H1 (cell line): ENCODE data around the gene SRGAP3. TPM values are rescaled to one million over a fixed set of nuclear protein-coding genes. Genes with fewer than 3 reads are reported as not detected.
A peak's percentile ranks its signal among the peaks of the same experiment; 100 is the strongest.

Experiments used
- CTCF ChIA-PET: fragments of 300-600 bp; sonication (Branson Sonifier 250); formaldehyde crosslinking; loops from one replicate; lab custom pipeline; 2021; ENCODE audit not compliant: partially characterized antibody; lab: Charles Lee
- POLR2A ChIA-PET: fragments of 300-600 bp; sonication (Branson Sonifier 250); formaldehyde crosslinking; loops from one replicate; lab custom pipeline; 2021; ENCODE audit warnings: inconsistent platforms; ENCODE audit not compliant: partially characterized antibody; lab: Charles Lee
- DNase-seq, 2 experiments: peaks; one replicate each; pipeline versions ENCODE4 v3.0.0 to v3.0.0-alpha.2; 2010 to 2022; ENCODE audit warnings: low spot score in 2 of 2, low read depth in 1 of 2, mixed read lengths in 1 of 2
- FAIRE-seq: peaks from 2 replicates; lab custom pipeline; 2011; peaks lifted over from hg19 to GRCh38; lab: Jason Lieb, UNC
- H2AFZ ChIP-seq: 2 replicates; pipeline ENCODE4 v1.8.1; 2012; ENCODE audit warnings: low read length, inconsistent platforms
- H2AK5ac ChIP-seq: 2 replicates; pipeline ENCODE4 v1.6.1; 2013; ENCODE audit warnings: low read depth, low read length
- H2BK120ac ChIP-seq: replicated peaks from 2 replicates; pipeline ENCODE3; 2013; ENCODE audit warnings: low read depth, low read length, inconsistent platforms
- H2BK12ac ChIP-seq: 2 replicates; pipeline ENCODE4 v1.6.1; 2013; ENCODE audit warnings: low read depth, low read length
- H2BK15ac ChIP-seq: 2 replicates; pipeline ENCODE4 v1.6.1; 2013; ENCODE audit warnings: low read length
- H2BK20ac ChIP-seq: 2 replicates; pipeline ENCODE4 v1.6.1; 2013; ENCODE audit warnings: low read length
- H2BK5ac ChIP-seq: 2 replicates; pipeline ENCODE4 v1.6.1; 2013; ENCODE audit warnings: low read depth, low read length
- H3K14ac ChIP-seq: 2 replicates; pipeline ENCODE4 v1.6.1; 2013; ENCODE audit warnings: inconsistent platforms; ENCODE audit not compliant: insufficient read length
- H3K18ac ChIP-seq: 2 replicates; pipeline ENCODE4 v1.6.1; 2013; ENCODE audit warnings: low read length; ENCODE audit errors: extremely low read depth
- H3K23ac ChIP-seq: 2 replicates; pipeline ENCODE4 v1.6.1; 2013; ENCODE audit warnings: inconsistent platforms; ENCODE audit not compliant: insufficient read length
- H3K23me2 ChIP-seq: 2 replicates; pipeline ENCODE4 v1.6.1; 2013; ENCODE audit warnings: low read depth, low read length
- H3K27ac ChIP-seq: 2 replicates; pipeline ENCODE4 v1.6.1; 2011; ENCODE audit warnings: low read depth, low read length, inconsistent platforms
- H3K27me3 ChIP-seq, 4 experiments: replicated peaks in 1 of 4; 1 replicate in 1 of 4; 2 replicates in 3 of 4; pipeline versions ENCODE4 v1.6.1 to v1.8.1; 2011 to 2013; ENCODE audit warnings: low read length in 3 of 4, mild to moderate bottlenecking in 3 of 4, inconsistent platforms in 2 of 4, mixed read lengths in 2 of 4, moderate library complexity in 1 of 4; ENCODE audit not compliant: control insufficient read depth in 3 of 4, insufficient read depth in 3 of 4; ENCODE audit errors: extremely low read depth in 1 of 4
- H3K36me3 ChIP-seq, 4 experiments: 2 replicates each; pipeline versions ENCODE4 v1.6.1 to v1.8.1; 2011 to 2013; ENCODE audit warnings: mild to moderate bottlenecking in 4 of 4, low read length in 3 of 4, moderate library complexity in 2 of 4, control low read depth in 1 of 4, inconsistent platforms in 1 of 4; ENCODE audit not compliant: insufficient read depth in 4 of 4, control insufficient read depth in 2 of 4
- H3K4ac ChIP-seq: replicated peaks from 2 replicates; pipeline ENCODE3; 2013; ENCODE audit warnings: low read length, low read depth, mixed read lengths, inconsistent platforms; ENCODE audit not compliant: insufficient read length
- H3K4me1 ChIP-seq, 4 experiments: replicated peaks in 1 of 4; 1 replicate in 1 of 4; 2 replicates in 3 of 4; pipeline versions ENCODE4 v1.6.1 to v1.8.1; 2011 to 2013; ENCODE audit warnings: low read length in 3 of 4, inconsistent platforms in 2 of 4, mixed read lengths in 1 of 4; ENCODE audit not compliant: insufficient read depth in 4 of 4, control insufficient read depth in 3 of 4
- H3K4me2 ChIP-seq, 2 experiments: 2 replicates each; pipeline versions ENCODE4 v1.6.1 to v1.8.1; 2011 to 2013; ENCODE audit warnings: low read depth in 2 of 2, low read length in 2 of 2, control low read depth in 1 of 2, inconsistent platforms in 1 of 2, mild to moderate bottlenecking in 1 of 2; ENCODE audit not compliant: insufficient read depth in 1 of 2
- H3K4me3 ChIP-seq, 4 experiments: fragments of 200-600, 300-600 bp in 1 of 4; sonication (generic), shearing (Covaris generic), sonication (Bioruptor Twin) in 1 of 4; 2 replicates each; pipeline versions ENCODE4 v1.5.1 to v1.8.1; 2011 to 2016; ENCODE audit warnings: low read length in 4 of 4, low read depth in 3 of 4, control low read depth in 2 of 4, inconsistent platforms in 2 of 4, mild to moderate bottlenecking in 2 of 4, mixed read lengths in 1 of 4, moderate library complexity in 1 of 4; ENCODE audit not compliant: insufficient read depth in 2 of 4; ENCODE audit errors: extremely low read depth in 1 of 4
- H3K56ac ChIP-seq: replicated peaks from 2 replicates; pipeline ENCODE3; 2013; ENCODE audit warnings: low read depth, mild to moderate bottlenecking, mixed read lengths, low read length, inconsistent platforms; ENCODE audit not compliant: insufficient read length
- H3K79me1 ChIP-seq: 2 replicates; pipeline ENCODE4 v1.6.1; 2013; ENCODE audit warnings: low read depth, low read length, control low read depth
- H3K79me2 ChIP-seq, 2 experiments: 2 replicates each; pipeline versions ENCODE4 v1.6.1 to v1.8.1; 2012 to 2013; ENCODE audit warnings: low read length in 2 of 2, mild to moderate bottlenecking in 2 of 2, inconsistent platforms in 1 of 2; ENCODE audit not compliant: insufficient read depth in 2 of 2, control insufficient read depth in 1 of 2
- H3K9ac ChIP-seq, 4 experiments: replicated peaks in 1 of 4; 1 replicate in 1 of 4; 2 replicates in 3 of 4; pipeline versions ENCODE4 v1.6.1 to v1.8.1; 2011 to 2013; ENCODE audit warnings: low read depth in 3 of 4, low read length in 3 of 4, control low read depth in 2 of 4, mild to moderate bottlenecking in 2 of 4, moderate library complexity in 2 of 4, inconsistent platforms in 1 of 4; ENCODE audit errors: extremely low read depth in 1 of 4
- H3K9me3 ChIP-seq, 2 experiments: 2 replicates each; pipeline versions ENCODE4 v1.6.1 to v1.8.1; 2012 to 2013; ENCODE audit warnings: mild to moderate bottlenecking in 2 of 2, moderate library complexity in 2 of 2, control low read depth in 1 of 2, inconsistent platforms in 1 of 2, low read depth in 1 of 2, low read length in 1 of 2, mixed read lengths in 1 of 2; ENCODE audit not compliant: insufficient read depth in 2 of 2
- H4K20me1 ChIP-seq, 2 experiments: replicated peaks in 1 of 2; 2 replicates each; pipeline versions ENCODE3 to v1.8.1; 2011 to 2013; ENCODE audit warnings: inconsistent platforms in 2 of 2, low read length in 2 of 2, mild to moderate bottlenecking in 1 of 2; ENCODE audit not compliant: insufficient read depth in 2 of 2, control insufficient read depth in 1 of 2
- H4K5ac ChIP-seq: 2 replicates; pipeline ENCODE4 v1.6.1; 2013; ENCODE audit warnings: low read length, low read depth, mixed read lengths, inconsistent platforms; ENCODE audit not compliant: insufficient read length
- H4K8ac ChIP-seq: 2 replicates; pipeline ENCODE4 v1.8.0; 2013; ENCODE audit warnings: mild to moderate bottlenecking, moderate library complexity, low read length, inconsistent platforms; ENCODE audit not compliant: insufficient read depth; ENCODE audit errors: extremely low read depth
- H4K91ac ChIP-seq: replicated peaks from 2 replicates; pipeline ENCODE3; 2013; ENCODE audit warnings: low read length, mixed read lengths, inconsistent platforms; ENCODE audit not compliant: insufficient read length
- ASH2L ChIP-seq: fragments of 200-600, 300-600 bp; sonication (generic); IDR thresholded peaks from one replicate; pipeline ENCODE4 v1.7.1; 2017; ENCODE audit warnings: low read length
- EZH2 ChIP-seq: fragments of 200-600 bp; sonication (generic); IDR thresholded peaks from 2 replicates; pipeline ENCODE4 v1.7.1; 2012; ENCODE audit warnings: low read depth, mild to moderate bottlenecking, moderate library complexity, low read length, inconsistent platforms; ENCODE audit not compliant: severe bottlenecking
- KDM4A ChIP-seq: IDR thresholded peaks from one replicate; pipeline ENCODE4 v1.7.1; 2012; ENCODE audit warnings: low read depth, mild to moderate bottlenecking, moderate library complexity, low read length, inconsistent platforms; ENCODE audit not compliant: severe bottlenecking
- RAD21 ChIP-seq, 2 experiments: IDR thresholded peaks in 1 of 2; conservative IDR thresholded peaks in 1 of 2; 2 replicates each; pipeline ENCODE4 v1.6.1; 2011; ENCODE audit warnings: low read depth in 2 of 2, low read length in 2 of 2, improper control_type of control experiment in 1 of 2, inconsistent platforms in 1 of 2, mild to moderate bottlenecking in 1 of 2, moderate library complexity in 1 of 2
- RXRA ChIP-seq: IDR thresholded peaks from 2 replicates; pipeline ENCODE4 v1.6.1; 2011; ENCODE audit warnings: low read depth, mild to moderate bottlenecking, low read length, moderate library complexity; ENCODE audit not compliant: insufficient read depth
- SP1 ChIP-seq: IDR thresholded peaks from 2 replicates; pipeline ENCODE4 v1.6.1; 2011; ENCODE audit warnings: low read depth, low read length
- WGBS, 2 experiments: shearing (Covaris generic) in 1 of 2; methylation state at CpG; one replicate each; pipeline versions ENCODE4 v1.1.6 to v1.1.7; 2013 to 2015; ENCODE audit warnings: low lambda C conversion rate in 2 of 2, mixed read lengths in 2 of 2, inconsistent platforms in 1 of 2, low coverage in 1 of 2, missing lambda C conversion rate in 1 of 2; ENCODE audit not compliant: insufficient replicate concordance in 2 of 2, insufficient coverage in 1 of 2, insufficient read length in 1 of 2; ENCODE audit errors: extremely low coverage in 1 of 2, missing lambda C conversion rate in 1 of 2; 5-methylcytosine and 5-hydroxymethylcytosine counted together
- polyA plus RNA-seq, 7 experiments: library from polyadenylated mRNA; depleted of rRNA in 3 of 7; stranded (reverse) in 5 of 7; unstranded in 2 of 7; fragments of >200 nt in 5 of 7; fragments of 200-250 nt in 2 of 7; gene quantifications; 1 replicate in 5 of 7; 2 replicates in 1 of 7; 4 replicates in 1 of 7; pipeline versions ENCODE4 v1.2.1 to v1.2.3, GENCODE V29; 2011 to 2013; ENCODE audit warnings: missing spikeins in 2 of 7, mixed read lengths in 2 of 7
- total RNA-seq: library from RNA; stranded (reverse); fragmentation: NEBNext Ultra II Directional; extraction: Animal tissue kit (Norgen Biotek cat#: 25700); gene quantifications from 2 replicates; pipeline ENCODE4 v1.2.1, GENCODE V29; 2021
- TF ChIP-seq, protein P1 (sequence below): IDR thresholded peaks from 2 replicates; pipeline ENCODE4 v1.6.1; 2012; ENCODE audit warnings: inconsistent platforms
- TF ChIP-seq, protein P2 (sequence below): IDR thresholded peaks from 2 replicates; pipeline ENCODE4 v1.6.1; 2012; ENCODE audit warnings: low read length, inconsistent platforms

SRGAP3 gene
- total and polyA plus RNA-seq, 2 of the 8 experiments (the other 6 are each of a cell fraction or from before 2014, with no cell fraction given), result 5.8 to 11.4 TPM

DNA sequence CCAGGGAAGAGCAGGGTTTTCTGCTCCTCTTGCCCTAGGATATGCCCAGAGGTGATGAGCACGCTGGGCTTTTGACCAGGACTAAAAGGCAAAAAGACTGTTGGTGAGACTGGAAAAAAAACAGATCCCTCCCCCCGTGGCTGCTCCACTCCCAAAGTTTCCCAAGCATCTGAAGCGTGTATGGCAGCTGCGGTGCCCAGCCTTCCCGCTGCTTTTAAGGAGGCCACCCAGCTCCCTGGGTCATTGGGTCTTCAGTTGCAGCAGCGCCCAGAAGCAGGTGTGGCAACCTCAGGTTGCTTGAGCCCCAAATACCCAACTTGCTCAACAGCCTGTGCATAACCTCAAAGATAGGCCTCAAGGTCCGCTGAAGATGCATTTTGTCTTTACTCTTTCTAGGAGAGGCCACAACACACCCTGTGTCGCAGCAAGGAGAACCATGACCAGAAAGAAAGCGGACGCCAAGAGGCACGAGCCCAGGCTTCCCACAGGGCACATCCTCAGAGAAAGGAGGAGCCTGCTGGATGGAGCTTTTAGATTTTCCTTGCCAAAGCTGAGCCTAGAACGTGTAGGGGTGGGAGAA, 2.0 kb downstream of the SRGAP3 start:
- no peak overlapping the region for H2AFZ ChIP-seq

More for the DNA sequence above, 2.0 kb downstream of the SRGAP3 start:
- DNase-seq (no peak), FAIRE-seq (no peak)
- Histone ChIP-seq H2AK5ac (no peak overlapping the region), H3K27me3 (no peaks in the 10 kb centered on the region; a peak in 1 of 7 replicates), H2BK20ac (no peak overlapping the region), H3K4me3 (peak overlapping the region; percentile 10 to 72 (median 37); a peak in 5 of 8 replicates), H3K18ac (no peak overlapping the region; the same call in 1 of the 2 replicates), H2BK120ac (no peak overlapping the region), H4K5ac (no peak overlapping the region), H4K20me1 (no peaks in the 10 kb centered on the region), H3K23me2 (peaks cover 6% of the 10 kb centered on the region), H2BK12ac (no peak overlapping the region), H3K9me3 (no peaks in the 10 kb centered on the region), H3K79me1 (peaks cover 2% of the 10 kb centered on the region; the same call in 1 of the 2 replicates), H4K91ac (no peak overlapping the region), H2BK15ac (peak overlapping the region; percentile 25; the same call in 1 of the 2 replicates), H3K79me2 (no peaks in the 10 kb centered on the region; a peak in 1 of 4 replicates), H3K23ac (no peak overlapping the region), H3K4me2 (peak overlapping the region; percentile 99 to 100; a peak in 3 of 4 replicates), H3K36me3 (no peaks in the 10 kb centered on the region), H3K9ac (peak overlapping the region in 1 of 4 experiments; percentile 10; a peak in 1 of 7 replicates), H4K8ac (no peak overlapping the region), H3K4ac (no peak overlapping the region), H3K4me1 (peaks cover 7 to 23% (median 14%) of the 10 kb centered on the region in 4 experiments), H3K14ac (no peak overlapping the region), H3K56ac (no peak overlapping the region), H3K27ac (no peak overlapping the region), H2BK5ac (no peak overlapping the region)
- POLR2A ChIA-PET, result no interaction called here
- CTCF ChIA-PET, result interaction anchor here (0.6 to 4.2 kb wide), 4 partner anchors 9 to 120 kb away, joined by 3 to 24 read pairs (median 4); no protein-coding TSS in a partner anchor
- WGBS, 2 experiments, result 78% methylated on average over 12 of the region's 12 CpGs; no CpG with 5 or more reads in 1 of the 2 experiments
- TF ChIP-seq KDM4A (no peak), SP1 (no peak), ASH2L (no peak), RXRA (no peak), RAD21 (IDR thresholded peaks at IDR 0.05 in 1 of 2, conservative IDR thresholded peaks at IDR 0.05 in 1 of 2; ENCODE audit: low read depth in 2 of 2, low read length in 2 of 2) (no peak), EZH2 (no peak)
- TF ChIP-seq, protein P1, sequence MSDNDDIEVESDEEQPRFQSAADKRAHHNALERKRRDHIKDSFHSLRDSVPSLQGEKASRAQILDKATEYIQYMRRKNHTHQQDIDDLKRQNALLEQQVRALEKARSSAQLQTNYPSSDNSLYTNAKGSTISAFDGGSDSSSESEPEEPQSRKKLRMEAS, result no peak
- TF ChIP-seq, protein P2, sequence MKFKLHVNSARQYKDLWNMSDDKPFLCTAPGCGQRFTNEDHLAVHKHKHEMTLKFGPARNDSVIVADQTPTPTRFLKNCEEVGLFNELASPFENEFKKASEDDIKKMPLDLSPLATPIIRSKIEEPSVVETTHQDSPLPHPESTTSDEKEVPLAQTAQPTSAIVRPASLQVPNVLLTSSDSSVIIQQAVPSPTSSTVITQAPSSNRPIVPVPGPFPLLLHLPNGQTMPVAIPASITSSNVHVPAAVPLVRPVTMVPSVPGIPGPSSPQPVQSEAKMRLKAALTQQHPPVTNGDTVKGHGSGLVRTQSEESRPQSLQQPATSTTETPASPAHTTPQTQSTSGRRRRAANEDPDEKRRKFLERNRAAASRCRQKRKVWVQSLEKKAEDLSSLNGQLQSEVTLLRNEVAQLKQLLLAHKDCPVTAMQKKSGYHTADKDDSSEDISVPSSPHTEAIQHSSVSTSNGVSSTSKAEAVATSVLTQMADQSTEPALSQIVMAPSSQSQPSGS, result no peak
